ENCODE measurements around the gene C1QTNF8.

The C1QTNF8 gene

DNA sequence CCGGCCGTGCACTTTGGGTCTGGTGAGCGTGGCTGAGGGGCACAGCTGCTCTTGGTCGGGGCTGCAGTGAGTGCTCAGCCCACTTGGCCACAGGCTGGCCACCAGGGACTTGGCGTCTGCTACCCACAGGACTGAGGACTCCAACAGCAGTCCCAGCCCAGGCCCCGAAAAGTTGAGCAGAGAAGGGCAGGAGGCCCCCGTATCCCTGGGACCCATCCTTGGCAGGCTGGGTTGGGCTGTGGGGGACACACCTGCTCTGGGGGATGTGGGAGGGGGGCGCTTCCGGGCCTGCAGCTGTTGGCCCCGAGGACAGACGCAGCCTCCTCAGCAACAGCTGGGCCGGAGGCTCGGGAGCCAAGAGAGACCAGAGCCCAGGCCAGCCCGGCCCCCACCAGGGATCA lies 42.9 kb downstream of the C1QTNF8 start:
- Mint-ChIP-seq H3K27me3 (ENCODE audit: low read depth) (no peaks in the 10 kb centered on the region), H3K9me3 (no peaks in the 10 kb centered on the region), H3K4me1 (ENCODE audit: low read depth) (no peaks in the 10 kb centered on the region), H3K36me3 (ENCODE audit: low read depth) (no peaks in the 10 kb centered on the region), H3K4me3 (no peak overlapping the region), H3K27ac (no peak overlapping the region)
- no peak for DNase-seq (ENCODE audit: low spot score)

DNA sequence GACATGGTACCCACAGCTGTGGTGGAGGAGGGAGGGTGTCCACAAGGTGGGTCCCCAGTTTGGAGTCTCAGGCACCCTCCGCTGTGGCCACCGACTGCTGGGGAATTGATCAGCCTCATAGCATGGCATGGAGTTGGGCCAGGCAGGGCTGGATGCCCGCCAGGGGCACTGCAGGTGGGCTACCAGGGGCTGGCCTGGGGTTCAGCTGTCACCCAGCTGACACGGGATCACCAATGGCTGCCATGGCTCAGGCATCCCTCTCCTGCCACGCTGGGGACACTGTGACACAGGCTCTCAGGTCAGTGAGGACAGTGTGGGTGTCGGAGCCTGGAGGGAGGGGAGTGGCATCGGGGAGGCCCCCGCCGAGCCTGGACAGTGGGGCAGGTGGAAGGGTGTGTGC lies 43.3 kb downstream of the C1QTNF8 start:
- H3K27ac Mint-ChIP-seq = no peak overlapping the region
- DNase-seq (ENCODE audit: low spot score) = no peak
- no peak overlapping the region for H3K4me3 Mint-ChIP-seq
- H3K9me3 Mint-ChIP-seq = no peaks in the 10 kb centered on the region
- no peaks in the 10 kb centered on the region for H3K36me3 Mint-ChIP-seq (ENCODE audit: low read depth)
- H3K4me1 Mint-ChIP-seq (ENCODE audit: low read depth) = no peaks in the 10 kb centered on the region
- H3K27me3 Mint-ChIP-seq (ENCODE audit: low read depth) = no peaks in the 10 kb centered on the region

DNA sequence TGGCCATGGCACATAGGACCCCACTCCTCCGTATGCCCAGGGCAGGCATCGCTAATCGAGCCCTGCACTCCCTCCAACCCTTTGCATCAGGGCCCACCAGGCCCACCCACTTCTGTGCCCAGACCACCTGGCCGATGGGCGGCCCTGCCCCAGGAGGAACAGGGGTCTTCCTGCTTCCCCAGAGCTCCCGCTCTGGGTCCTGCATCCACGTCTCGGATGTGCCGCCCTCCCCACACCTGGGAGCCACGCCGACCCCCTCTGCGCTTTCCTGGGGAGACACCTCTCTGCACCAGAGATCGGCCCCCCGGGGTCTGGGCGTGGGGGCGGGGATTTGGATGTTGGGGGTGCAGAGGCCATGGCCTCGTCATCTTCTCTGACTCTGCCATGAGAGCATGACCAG lies 44.6 kb downstream of the C1QTNF8 start:
- H3K4me1 Mint-ChIP-seq (ENCODE audit: low read depth) = no peaks in the 10 kb centered on the region

DNA sequence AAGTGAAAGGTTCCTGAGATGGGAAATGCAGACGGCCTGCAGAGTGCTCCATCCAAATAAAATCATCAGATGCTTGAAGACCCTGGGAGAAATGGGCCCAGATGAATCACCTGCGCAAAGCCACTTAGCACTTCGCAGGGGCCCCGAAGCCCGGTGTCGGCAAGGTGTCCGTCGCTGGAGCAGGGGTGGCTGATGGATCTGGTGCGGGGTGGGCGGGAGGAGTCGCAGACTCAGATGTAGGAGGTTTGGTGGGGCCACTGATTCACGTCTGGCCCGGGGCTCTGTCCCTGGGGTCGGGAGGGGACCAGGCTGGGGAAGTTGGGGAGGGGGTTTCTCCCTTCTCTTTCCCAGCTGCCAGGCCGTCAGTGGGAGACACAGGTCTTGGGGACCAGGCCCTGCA lies 45.1 kb downstream of the C1QTNF8 start:
- Mint-ChIP-seq H3K4me3 (no peak overlapping the region), H3K9me3 (no peaks in the 10 kb centered on the region), H3K27me3 (ENCODE audit: low read depth) (no peaks in the 10 kb centered on the region), H3K36me3 (ENCODE audit: low read depth) (no peaks in the 10 kb centered on the region), H3K27ac (no peak overlapping the region), H3K4me1 (ENCODE audit: low read depth) (no peaks in the 10 kb centered on the region)
- no peak for DNase-seq (ENCODE audit: low spot score)

More for the DNA sequence above, 44.6 kb downstream of the C1QTNF8 start:
- Mint-ChIP-seq H3K36me3 (ENCODE audit: low read depth) (no peaks in the 10 kb centered on the region), H3K27me3 (ENCODE audit: low read depth) (no peaks in the 10 kb centered on the region), H3K4me3 (no peak overlapping the region), H3K9me3 (no peaks in the 10 kb centered on the region), H3K27ac (no peak overlapping the region)
- DNase-seq (ENCODE audit: low spot score) = no peak

DNA sequence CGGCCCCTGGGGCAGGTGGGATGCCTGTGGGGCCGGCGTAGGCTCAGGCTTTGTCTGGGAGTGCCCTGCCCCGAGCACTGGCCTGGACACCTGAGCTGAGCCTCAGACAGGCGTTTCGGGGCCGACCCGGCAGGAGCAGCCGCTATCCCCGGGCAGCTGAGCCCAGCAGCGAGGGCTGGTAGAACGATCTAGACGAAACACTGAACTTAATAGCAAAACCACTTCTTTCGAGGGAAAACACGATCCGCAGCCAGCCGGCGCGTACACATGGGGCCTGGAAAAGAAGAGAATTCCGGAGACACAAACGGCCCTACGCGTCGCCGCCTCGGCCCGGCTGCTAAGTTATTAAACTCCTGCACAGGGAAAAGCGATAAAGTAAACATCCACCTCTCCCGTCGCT lies 45.5 kb downstream of the C1QTNF8 start:
- H3K27me3 Mint-ChIP-seq (ENCODE audit: low read depth) = no peaks in the 10 kb centered on the region
- no peak overlapping the region for H3K4me3 Mint-ChIP-seq

DNA sequence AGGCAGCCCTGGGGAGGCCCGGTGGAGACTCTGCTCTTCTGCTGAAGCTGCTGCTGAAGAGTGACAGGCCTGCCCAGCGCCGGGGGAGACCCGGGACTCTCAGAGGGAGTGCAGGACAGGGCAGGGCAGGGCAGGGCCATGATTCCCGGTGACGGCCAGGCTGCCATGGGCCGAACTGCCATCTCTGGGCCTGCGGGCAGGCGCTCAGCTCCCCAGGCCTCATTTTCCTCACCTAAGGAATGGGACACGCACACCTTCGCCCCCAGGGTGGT lies 46.1 kb downstream of the C1QTNF8 start:
- H3K4me3 Mint-ChIP-seq = no peak overlapping the region
- H3K9me3 Mint-ChIP-seq = no peaks in the 10 kb centered on the region
- no peak overlapping the region for H3K27ac Mint-ChIP-seq
- no peaks in the 10 kb centered on the region for H3K36me3 Mint-ChIP-seq (ENCODE audit: low read depth)
- no peak for DNase-seq (ENCODE audit: low spot score)
- no peaks in the 10 kb centered on the region for H3K4me1 Mint-ChIP-seq (ENCODE audit: low read depth)
- no peaks in the 10 kb centered on the region for H3K27me3 Mint-ChIP-seq (ENCODE audit: low read depth)

More for the DNA sequence above, 45.5 kb downstream of the C1QTNF8 start:
- Mint-ChIP-seq H3K36me3 (ENCODE audit: low read depth) (no peaks in the 10 kb centered on the region), H3K27ac (no peak overlapping the region), H3K9me3 (no peaks in the 10 kb centered on the region), H3K4me1 (ENCODE audit: low read depth) (no peaks in the 10 kb centered on the region)
- DNase-seq (ENCODE audit: low spot score) = no peak

DNA sequence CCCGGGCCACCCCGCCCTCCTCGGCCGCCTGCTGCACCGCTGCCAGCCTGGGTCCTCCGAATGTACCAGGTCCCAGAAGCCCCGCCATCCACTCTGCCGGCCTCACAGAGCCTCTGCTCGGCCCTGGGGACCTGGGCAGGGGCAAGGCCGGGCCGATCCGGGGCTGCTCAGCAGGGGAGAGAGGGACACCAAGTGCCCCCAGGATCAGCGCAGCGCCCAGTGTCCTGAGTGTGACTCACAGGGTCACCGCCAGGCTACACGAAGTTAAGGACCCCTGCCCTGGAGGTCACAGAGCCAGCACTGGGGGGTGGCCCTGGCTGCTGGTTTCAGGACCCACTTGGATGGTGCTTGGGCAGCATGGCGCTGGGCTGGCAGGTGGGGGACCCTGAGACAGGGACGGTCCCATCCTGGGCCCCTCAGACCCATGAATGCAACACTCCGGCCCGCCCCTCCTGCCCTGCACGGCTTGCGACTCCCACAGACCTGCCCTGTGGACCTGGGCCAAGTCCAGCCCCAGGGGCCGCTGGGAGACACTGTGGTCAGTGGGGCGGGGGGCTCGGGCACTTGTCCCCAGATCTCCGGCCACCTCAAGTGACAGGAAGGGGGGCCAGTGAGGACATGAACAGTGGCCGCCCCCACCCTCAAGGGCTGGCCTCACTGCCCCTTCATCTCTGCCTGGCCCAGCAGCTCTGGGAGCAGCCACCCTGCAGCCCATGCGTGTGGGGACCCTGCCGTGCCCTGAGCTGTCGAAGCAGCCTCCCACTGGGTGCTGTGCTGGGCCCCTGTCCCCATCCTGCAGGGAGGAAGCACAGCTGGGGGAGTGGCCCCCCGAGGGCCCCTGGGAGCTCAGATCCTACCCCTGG lies 46.7 kb downstream of the C1QTNF8 start:
- Mint-ChIP-seq H3K27ac (no peak overlapping the region), H3K27me3 (ENCODE audit: low read depth) (no peaks in the 10 kb centered on the region), H3K4me1 (ENCODE audit: low read depth) (no peaks in the 10 kb centered on the region), H3K36me3 (ENCODE audit: low read depth) (no peaks in the 10 kb centered on the region), H3K4me3 (no peak overlapping the region), H3K9me3 (no peaks in the 10 kb centered on the region)
- no peak for DNase-seq (ENCODE audit: low spot score)

DNA sequence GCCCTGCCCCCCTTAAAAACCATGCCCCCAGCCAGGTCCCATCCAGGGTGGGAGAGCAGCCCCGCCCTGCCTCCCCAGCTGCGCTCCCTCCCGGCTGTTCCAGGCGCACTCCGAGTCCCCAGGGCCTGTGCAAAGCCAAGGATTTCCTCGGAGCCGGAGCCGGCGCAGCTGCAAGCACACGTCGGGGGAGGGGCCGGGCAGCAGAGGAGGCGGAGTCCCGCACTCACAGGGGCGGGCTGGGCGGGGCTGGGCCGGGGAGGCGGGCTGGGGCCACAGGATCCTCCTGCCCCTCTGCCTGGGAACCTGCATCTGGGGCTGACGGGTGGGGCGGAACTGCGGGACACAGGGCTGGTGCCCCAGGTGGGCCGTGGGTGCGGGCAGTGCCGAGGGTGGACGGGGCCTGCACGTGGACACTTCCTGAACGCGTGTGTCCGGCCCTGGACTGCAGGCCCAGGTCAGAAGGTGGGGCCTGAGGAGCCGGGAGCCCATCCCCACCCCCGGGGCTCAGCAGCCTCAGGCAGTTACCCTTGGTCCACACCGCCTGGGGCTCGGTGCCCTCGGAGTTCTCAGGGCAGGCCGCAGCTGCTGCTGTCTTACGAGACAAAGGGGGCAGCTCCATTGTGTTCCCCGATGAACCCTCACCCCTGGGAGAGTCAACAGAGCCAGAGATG lies 47.5 kb downstream of the C1QTNF8 start:
- H3K27ac Mint-ChIP-seq = no peak overlapping the region
- H3K4me3 Mint-ChIP-seq = no peak overlapping the region
- no peaks in the 10 kb centered on the region for H3K27me3 Mint-ChIP-seq (ENCODE audit: low read depth)
- H3K4me1 Mint-ChIP-seq (ENCODE audit: low read depth) = no peaks in the 10 kb centered on the region
- H3K9me3 Mint-ChIP-seq = no peaks in the 10 kb centered on the region
- DNase-seq (ENCODE audit: low spot score) = no peak
- no peaks in the 10 kb centered on the region for H3K36me3 Mint-ChIP-seq (ENCODE audit: low read depth)

DNA sequence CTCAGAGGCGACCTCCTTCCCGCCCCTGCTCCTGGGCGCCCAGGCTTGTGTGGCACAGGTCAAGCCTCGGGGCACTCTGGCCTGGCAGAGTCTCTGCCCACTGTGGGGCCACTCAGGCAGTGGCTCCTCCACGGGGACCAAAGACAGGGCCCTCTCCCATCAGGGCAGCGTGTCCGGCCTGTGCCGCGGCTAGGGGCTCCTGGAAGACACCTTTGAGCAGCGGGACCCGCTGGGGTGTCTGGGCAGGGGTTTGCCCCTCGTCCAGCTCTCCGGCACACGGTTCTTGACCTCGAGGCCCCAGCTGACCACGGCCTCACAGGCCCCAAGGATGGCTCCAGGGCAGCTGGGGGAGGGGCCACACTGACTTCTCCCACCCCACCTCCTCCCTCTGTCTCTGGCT lies 48.2 kb downstream of the C1QTNF8 start:
- no peak overlapping the region for H3K4me3 Mint-ChIP-seq
- H3K27me3 Mint-ChIP-seq (ENCODE audit: low read depth) = no peaks in the 10 kb centered on the region
- no peaks in the 10 kb centered on the region for H3K36me3 Mint-ChIP-seq (ENCODE audit: low read depth)
- no peaks in the 10 kb centered on the region for H3K4me1 Mint-ChIP-seq (ENCODE audit: low read depth)
- no peaks in the 10 kb centered on the region for H3K9me3 Mint-ChIP-seq
- DNase-seq (ENCODE audit: low spot score) = no peak
- no peak overlapping the region for H3K27ac Mint-ChIP-seq

DNA sequence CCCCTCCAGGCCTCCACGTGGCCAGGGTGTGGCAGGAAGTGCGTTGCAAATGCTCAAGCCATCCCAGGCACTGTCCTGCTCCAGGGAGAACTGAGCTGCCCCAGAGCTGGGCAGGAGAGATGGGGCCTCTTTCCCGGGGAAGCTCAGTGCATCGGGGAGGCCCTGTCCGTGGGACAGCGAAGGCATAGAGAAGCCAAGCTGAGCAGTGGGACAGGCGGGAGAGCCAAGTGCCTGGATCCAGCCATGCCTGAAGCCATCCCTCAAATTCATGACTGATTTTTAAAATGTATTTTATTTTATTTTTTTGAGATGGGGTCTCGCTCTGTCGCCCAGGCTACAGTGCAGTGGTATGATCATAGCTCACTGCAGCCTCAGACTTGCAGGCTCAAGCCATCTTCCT lies 48.9 kb downstream of the C1QTNF8 start:
- no peaks in the 10 kb centered on the region for H3K36me3 Mint-ChIP-seq (ENCODE audit: low read depth)
- no peaks in the 10 kb centered on the region for H3K4me1 Mint-ChIP-seq (ENCODE audit: low read depth)
- no peaks in the 10 kb centered on the region for H3K9me3 Mint-ChIP-seq
- H3K27me3 Mint-ChIP-seq (ENCODE audit: low read depth) = no peaks in the 10 kb centered on the region
- no peak for DNase-seq (ENCODE audit: low spot score)
- no peak overlapping the region for H3K27ac Mint-ChIP-seq
- H3K4me3 Mint-ChIP-seq = no peak overlapping the region

DNA sequence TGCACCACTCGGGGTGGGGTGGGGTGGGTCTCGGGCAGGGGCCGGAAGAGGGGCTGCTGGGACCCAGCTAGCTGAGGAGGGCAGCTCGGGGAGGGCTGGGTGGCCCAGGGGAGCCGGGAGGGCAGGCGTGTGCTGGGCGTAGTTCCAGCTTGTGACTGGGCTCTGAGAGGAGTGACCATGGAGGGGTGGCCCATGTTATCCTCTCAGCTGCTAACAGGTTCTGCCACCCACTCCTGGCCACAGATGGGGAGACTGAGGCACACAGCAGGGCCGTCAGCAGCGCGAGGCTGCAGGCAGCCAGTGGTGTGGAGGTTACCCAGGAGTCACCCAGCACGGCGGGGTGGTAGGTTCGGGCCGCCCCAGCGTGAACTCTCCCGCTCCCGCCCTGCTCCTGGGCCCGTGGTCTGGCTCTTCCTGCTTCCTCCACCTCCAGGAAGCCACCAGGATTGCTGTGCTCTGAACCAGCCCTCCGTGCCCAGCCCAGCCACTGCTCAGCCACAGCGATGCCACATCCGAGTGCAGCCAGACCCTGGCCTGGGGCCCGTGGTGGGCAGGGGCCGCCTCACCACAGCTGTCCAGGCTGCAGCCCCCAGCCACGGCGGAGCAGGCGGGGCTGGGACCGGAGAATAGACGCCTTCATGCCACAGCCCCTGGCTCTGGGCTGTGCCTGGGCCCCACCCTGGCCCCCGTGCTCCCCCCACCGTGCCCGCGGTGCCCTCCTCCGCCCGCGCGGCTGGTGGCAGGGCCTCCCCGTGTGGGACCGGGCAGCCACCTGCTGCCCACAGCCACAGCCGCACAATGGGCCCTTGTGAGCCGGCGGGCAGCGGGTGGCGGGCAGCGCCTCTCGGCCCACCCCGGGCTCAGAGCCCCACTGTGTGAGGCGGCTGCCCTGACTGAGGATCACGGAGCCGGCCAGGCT lies 49.8 kb downstream of the C1QTNF8 start:
- H3K36me3 Mint-ChIP-seq (ENCODE audit: low read depth) = no peaks in the 10 kb centered on the region
- no peaks in the 10 kb centered on the region for H3K4me1 Mint-ChIP-seq (ENCODE audit: low read depth)
- no peaks in the 10 kb centered on the region for H3K27me3 Mint-ChIP-seq (ENCODE audit: low read depth)
- H3K27ac Mint-ChIP-seq = no peak overlapping the region
- DNase-seq (ENCODE audit: low spot score) = no peak
- no peaks in the 10 kb centered on the region for H3K9me3 Mint-ChIP-seq
- no peak overlapping the region for H3K4me3 Mint-ChIP-seq

DNA sequence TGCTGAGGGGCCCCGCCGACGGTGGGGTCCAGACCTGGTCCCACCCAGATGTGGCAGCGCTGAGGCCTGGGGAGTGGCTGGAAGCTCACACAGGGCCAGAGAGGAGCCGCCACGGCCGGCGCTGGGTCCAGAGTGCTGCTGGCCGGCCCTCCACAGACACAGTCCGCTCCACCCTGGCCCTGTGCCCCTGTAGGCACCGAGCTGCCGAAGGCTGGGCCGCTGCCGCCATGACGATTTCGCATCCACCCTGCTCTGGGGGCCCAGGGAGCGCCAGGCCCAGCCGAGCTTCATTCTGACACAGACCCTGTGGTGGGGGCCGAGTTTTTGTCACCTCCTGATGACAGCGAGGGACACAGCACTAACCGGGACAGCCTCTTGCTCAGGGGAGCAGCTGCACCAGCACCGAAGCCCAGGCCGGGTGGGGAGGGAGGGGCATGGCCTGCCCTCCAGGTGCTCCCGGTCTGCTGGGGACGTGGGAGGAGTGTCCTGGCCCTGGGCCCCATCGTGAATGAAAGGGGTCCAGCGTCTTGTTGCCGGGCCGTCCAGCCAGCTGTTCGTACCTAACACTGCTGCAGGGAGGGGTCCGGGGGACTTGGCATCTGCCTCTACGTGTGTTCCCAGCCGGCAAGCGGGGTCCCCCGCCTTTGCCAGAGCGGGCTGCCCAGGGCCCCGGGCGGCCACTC lies 50.6 kb downstream of the C1QTNF8 start:
- Mint-ChIP-seq H3K27me3 (ENCODE audit: low read depth) (no peaks in the 10 kb centered on the region), H3K27ac (no peak overlapping the region), H3K4me3 (no peak overlapping the region), H3K4me1 (ENCODE audit: low read depth) (no peaks in the 10 kb centered on the region), H3K36me3 (ENCODE audit: low read depth) (no peaks in the 10 kb centered on the region), H3K9me3 (no peaks in the 10 kb centered on the region)
- DNase-seq (ENCODE audit: low spot score) = no peak

DNA sequence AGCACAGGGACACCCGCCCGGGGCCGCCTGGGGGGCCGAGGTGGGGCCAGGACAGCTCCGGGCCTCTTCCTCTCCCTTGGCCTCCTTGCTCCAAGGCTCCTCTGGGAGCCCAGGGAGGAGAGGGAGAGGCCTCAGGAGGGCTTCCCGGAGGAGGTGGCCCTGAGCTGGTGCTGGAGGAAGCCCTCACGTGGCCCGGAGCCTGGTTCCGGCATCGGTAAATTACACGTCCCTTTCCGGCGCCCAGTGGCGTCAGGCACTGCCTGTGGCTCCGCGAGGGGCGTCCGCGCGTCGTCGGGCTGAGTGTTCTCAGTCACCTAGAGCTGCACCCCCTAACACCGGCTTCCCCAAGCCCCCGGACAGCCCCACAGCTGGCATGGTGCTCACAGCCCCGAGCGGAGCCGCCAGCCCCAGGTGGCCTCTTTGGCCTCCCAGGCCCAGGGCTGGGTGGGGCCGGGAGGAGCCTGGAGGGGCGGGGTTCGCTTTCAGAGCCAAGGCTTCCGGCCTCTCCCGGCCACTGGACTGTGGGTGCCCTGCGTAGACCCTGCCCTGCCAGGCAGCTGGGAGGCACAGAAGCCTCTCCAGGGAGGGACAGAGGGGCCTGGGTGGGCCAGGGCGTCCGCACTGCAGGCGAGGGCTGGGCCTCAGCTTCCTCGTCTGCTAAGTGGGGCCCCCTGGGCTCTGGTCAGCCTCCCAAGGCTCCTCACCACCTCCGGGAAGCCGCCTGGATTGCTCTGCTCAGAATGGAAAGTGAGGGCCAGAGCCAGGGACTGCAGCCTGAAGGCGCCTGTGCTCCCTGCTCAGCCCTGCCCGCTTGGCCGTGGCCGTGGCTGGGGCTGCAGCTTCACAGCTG lies 51.4 kb downstream of the C1QTNF8 start:
- Mint-ChIP-seq H3K4me1 (ENCODE audit: low read depth) (no peaks in the 10 kb centered on the region), H3K27ac (no peak overlapping the region), H3K9me3 (no peaks in the 10 kb centered on the region), H3K4me3 (no peak overlapping the region), H3K27me3 (ENCODE audit: low read depth) (no peaks in the 10 kb centered on the region), H3K36me3 (ENCODE audit: low read depth) (no peaks in the 10 kb centered on the region)
- no peak for DNase-seq (ENCODE audit: low spot score)
